ENCODE measurements around the gene WWOX.
"Not testable (repeated sequence)": the region's sequence is repeated elsewhere in the genome, so short reads cannot be mapped to it uniquely, and the experiment has no call there.

GRCh38 chr16:78604423-78605062 is 505.1 kb downstream of the WWOX start:
- TF ChIP-seq POLR2A (IDR thresholded peaks at IDR 0.05; ENCODE audit: low read depth, low read length); POLR2AphosphoS5 (IDR thresholded peaks at IDR 0.05; ENCODE audit: low read depth, low read length); TAF1 (IDR thresholded peaks at IDR 0.05; ENCODE audit: low read depth, low read length); PAX5 (IDR thresholded peaks at IDR 0.05; ENCODE audit: insufficient read depth, low read length, severe bottlenecking); POU2F2 (IDR thresholded peaks at IDR 0.05; ENCODE audit: low read depth, low read length); SPI1 (IDR thresholded peaks at IDR 0.05; ENCODE audit: low read depth, low read length): not testable (repeated sequence)

Data from GM12891 (cell line).